ENCODE measurements around the gene CTNNA1.

The CTNNA1 gene

DNA sequence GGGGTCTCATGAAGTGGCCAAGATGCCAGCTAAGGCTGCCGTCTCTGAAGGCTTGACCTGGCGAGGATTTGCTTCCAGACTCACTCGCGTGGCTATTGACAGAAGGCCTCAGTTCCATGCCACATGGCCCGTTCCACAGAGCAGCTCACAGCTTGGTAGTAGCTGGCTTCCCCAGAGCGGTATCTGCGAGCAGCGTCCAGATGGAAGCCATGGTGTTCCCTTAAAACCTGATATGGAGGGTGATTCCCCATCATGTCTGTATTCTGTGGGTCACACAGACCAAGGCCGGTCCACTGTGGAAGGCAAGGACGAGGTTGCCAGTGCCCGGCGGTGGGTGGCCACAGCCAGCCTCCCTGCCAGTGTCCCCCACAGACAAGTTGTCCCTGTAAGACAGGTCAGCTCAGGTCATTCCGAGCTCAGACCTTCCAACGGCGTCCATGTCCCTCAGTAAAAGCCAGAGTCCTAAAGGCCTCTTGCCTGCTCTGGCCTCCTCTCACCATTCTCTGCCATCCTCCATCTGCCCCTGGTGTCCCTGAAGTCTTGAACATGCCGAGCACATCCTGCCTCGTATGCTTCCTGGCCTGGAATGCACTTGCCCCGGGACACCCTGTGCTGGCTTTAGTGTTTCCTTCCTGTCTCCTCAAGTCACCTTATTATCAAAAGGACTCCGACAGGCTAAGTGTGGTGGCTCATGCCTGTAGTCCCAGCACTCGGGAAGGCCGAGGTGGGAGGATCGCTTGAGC lies 183.2 kb downstream of the CTNNA1 start:
- no peak for DNase-seq (ENCODE audit: low read depth)
- no peak overlapping the region for H3K4me3 ChIP-seq (ENCODE audit: low read depth, low read length)
- TF ChIP-seq, protein P1, sequence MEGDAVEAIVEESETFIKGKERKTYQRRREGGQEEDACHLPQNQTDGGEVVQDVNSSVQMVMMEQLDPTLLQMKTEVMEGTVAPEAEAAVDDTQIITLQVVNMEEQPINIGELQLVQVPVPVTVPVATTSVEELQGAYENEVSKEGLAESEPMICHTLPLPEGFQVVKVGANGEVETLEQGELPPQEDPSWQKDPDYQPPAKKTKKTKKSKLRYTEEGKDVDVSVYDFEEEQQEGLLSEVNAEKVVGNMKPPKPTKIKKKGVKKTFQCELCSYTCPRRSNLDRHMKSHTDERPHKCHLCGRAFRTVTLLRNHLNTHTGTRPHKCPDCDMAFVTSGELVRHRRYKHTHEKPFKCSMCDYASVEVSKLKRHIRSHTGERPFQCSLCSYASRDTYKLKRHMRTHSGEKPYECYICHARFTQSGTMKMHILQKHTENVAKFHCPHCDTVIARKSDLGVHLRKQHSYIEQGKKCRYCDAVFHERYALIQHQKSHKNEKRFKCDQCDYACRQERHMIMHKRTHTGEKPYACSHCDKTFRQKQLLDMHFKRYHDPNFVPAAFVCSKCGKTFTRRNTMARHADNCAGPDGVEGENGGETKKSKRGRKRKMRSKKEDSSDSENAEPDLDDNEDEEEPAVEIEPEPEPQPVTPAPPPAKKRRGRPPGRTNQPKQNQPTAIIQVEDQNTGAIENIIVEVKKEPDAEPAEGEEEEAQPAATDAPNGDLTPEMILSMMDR (IDR thresholded peaks at IDR 0.05; ENCODE audit: low read depth, low read length): no peak
- TF ChIP-seq, protein P2, sequence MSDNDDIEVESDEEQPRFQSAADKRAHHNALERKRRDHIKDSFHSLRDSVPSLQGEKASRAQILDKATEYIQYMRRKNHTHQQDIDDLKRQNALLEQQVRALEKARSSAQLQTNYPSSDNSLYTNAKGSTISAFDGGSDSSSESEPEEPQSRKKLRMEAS (IDR thresholded peaks at IDR 0.05; ENCODE audit: low read depth, low read length): no peak
- TF ChIP-seq MYC (IDR thresholded peaks at IDR 0.05; ENCODE audit: low read depth, low read length) (no peak), POLR2A (IDR thresholded peaks at IDR 0.05; ENCODE audit: extremely low read depth, insufficient read length) (no peak)

- TF ChIP-seq, protein P2 (IDR thresholded peaks at IDR 0.05; ENCODE audit: low read depth, low read length): no peak
- TF ChIP-seq MYC (IDR thresholded peaks at IDR 0.05; ENCODE audit: low read depth, low read length) (no peak), POLR2A (IDR thresholded peaks at IDR 0.05; ENCODE audit: extremely low read depth, insufficient read length) (no peak)
- TF ChIP-seq, protein P1 (IDR thresholded peaks at IDR 0.05; ENCODE audit: low read depth, low read length): no peak
- DNase-seq (ENCODE audit: low read depth): no peak
- no peak overlapping the region for H3K4me3 ChIP-seq (ENCODE audit: low read depth, low read length)
Observed at GRCh38 chr5:138936968-138937345, 183.7 kb downstream of the CTNNA1 start.

- no peak for TF ChIP-seq POLR2A (IDR thresholded peaks at IDR 0.05; ENCODE audit: extremely low read depth, insufficient read length)
- TF ChIP-seq MYC (IDR thresholded peaks at IDR 0.05; ENCODE audit: low read depth, low read length): no peak
- TF ChIP-seq, protein P1 (IDR thresholded peaks at IDR 0.05; ENCODE audit: low read depth, low read length): no peak
- TF ChIP-seq, protein P2 (IDR thresholded peaks at IDR 0.05; ENCODE audit: low read depth, low read length): no peak
- H3K4me3 ChIP-seq (ENCODE audit: low read depth, low read length): no peak overlapping the region
- DNase-seq (ENCODE audit: low read depth): no peak
Observed at GRCh38 chr5:138937392-138938387, 184.5 kb downstream of the CTNNA1 start.

- H3K4me3 ChIP-seq (ENCODE audit: low read depth, low read length): no peak overlapping the region
- TF ChIP-seq POLR2A (IDR thresholded peaks at IDR 0.05; ENCODE audit: extremely low read depth, insufficient read length): no peak
- TF ChIP-seq MYC (IDR thresholded peaks at IDR 0.05; ENCODE audit: low read depth, low read length): no peak
- TF ChIP-seq, protein P1 (IDR thresholded peaks at IDR 0.05; ENCODE audit: low read depth, low read length): no peak
- TF ChIP-seq, protein P2 (IDR thresholded peaks at IDR 0.05; ENCODE audit: low read depth, low read length): no peak
- DNase-seq (ENCODE audit: low read depth): no peak
Observed at GRCh38 chr5:138938526-138938925, 185.3 kb downstream of the CTNNA1 start.

DNA sequence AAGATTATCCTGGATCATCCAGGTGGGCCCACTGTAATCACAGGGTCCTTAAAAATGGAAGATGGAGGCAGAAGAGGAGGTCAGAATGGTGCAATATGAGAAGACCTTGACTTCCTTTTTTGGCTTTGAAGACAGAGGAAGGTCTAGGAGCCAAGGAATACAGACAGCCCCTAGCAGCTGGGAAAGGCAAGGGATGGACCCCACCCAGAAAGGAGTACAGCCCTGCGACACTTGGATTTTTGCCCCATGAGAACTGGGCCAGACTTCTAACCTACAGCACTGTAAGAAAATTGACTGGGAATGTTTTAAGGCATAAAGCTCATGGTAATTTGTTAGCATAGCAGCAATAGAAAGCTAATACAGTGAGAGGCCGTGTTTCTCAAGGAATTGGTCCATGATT lies 188.8 kb downstream of the CTNNA1 start:
- H3K4me3 ChIP-seq (ENCODE audit: low read depth, low read length): no peak overlapping the region
- TF ChIP-seq POLR2A (IDR thresholded peaks at IDR 0.05; ENCODE audit: extremely low read depth, insufficient read length): no peak
- no peak for DNase-seq (ENCODE audit: low read depth)

GRCh38 chr5:138942861-138943260 lies 189.6 kb downstream of the CTNNA1 start:
- no peak for DNase-seq (ENCODE audit: low read depth)
- no peak overlapping the region for H3K4me3 ChIP-seq (ENCODE audit: low read depth, low read length)
- TF ChIP-seq MYC (IDR thresholded peaks at IDR 0.05; ENCODE audit: low read depth, low read length) (no peak), POLR2A (IDR thresholded peaks at IDR 0.05; ENCODE audit: extremely low read depth, insufficient read length) (no peak)
- TF ChIP-seq, protein P2 (IDR thresholded peaks at IDR 0.05; ENCODE audit: low read depth, low read length): no peak
- TF ChIP-seq, protein P1 (IDR thresholded peaks at IDR 0.05; ENCODE audit: low read depth, low read length): no peak

Measured in NB4 (cell line).